MCF 10A (cell line): Measurements from ENCODE around the gene TCEA2. TPM values are rescaled to one million over a fixed set of nuclear protein-coding genes. Genes with fewer than 3 reads are reported as not detected.

Experiments used
- BruUV-seq: library from RNA; stranded (reverse); fragments of 400-500 nt; replicated peaks from 2 replicates; lab custom pipeline; 2021; lab: Mats Ljungman, UMichigan
- CTCF ChIA-PET: fragments of 300-600 bp; sonication (Branson Sonifier 250); formaldehyde crosslinking; extraction: SDS; loops from one replicate; lab custom pipeline; 2021; ENCODE audit warnings: antibody characterized with exemption, inconsistent platforms; lab: Yijun Ruan, JAX
- POLR2A ChIA-PET: fragments of 300-600, 350-650 bp; sonication (Branson Sonifier 250); formaldehyde crosslinking; extraction: SDS; loops from one replicate; lab custom pipeline; 2020; ENCODE audit warnings: antibody characterized with exemption, inconsistent platforms; lab: Yijun Ruan, JAX
- DNase-seq: peaks from one replicate; pipeline ENCODE4 v3.0.0-alpha.2; 2018; ENCODE audit not compliant: unreplicated experiment
- H3K27ac Mint-ChIP-seq: one replicate; pipeline ENCODE4 v1.8.0; 2022; ENCODE audit warnings: mild to moderate bottlenecking, low read depth, mixed read lengths; ENCODE audit not compliant: unreplicated experiment
- H3K27me3 Mint-ChIP-seq: one replicate; pipeline ENCODE4 v1.8.0; 2022; ENCODE audit warnings: mixed read lengths; ENCODE audit not compliant: insufficient read depth, unreplicated experiment
- H3K36me3 Mint-ChIP-seq: one replicate; pipeline ENCODE4 v1.8.0; 2022; ENCODE audit warnings: mild to moderate bottlenecking, moderate library complexity, mixed read lengths; ENCODE audit not compliant: insufficient read depth, unreplicated experiment
- H3K4me1 Mint-ChIP-seq: one replicate; pipeline ENCODE4 v1.8.0; 2022; ENCODE audit warnings: mixed read lengths; ENCODE audit not compliant: insufficient read depth, unreplicated experiment
- H3K4me3 Mint-ChIP-seq: one replicate; pipeline ENCODE4 v1.8.0; 2022; ENCODE audit warnings: mild to moderate bottlenecking, moderate library complexity, mixed read lengths; ENCODE audit not compliant: unreplicated experiment
- H3K9me3 Mint-ChIP-seq: one replicate; pipeline ENCODE4 v1.8.0; 2022; ENCODE audit warnings: mixed read lengths; ENCODE audit not compliant: unreplicated experiment
- CTCF ChIP-seq: fragments of 200-600 bp; IDR thresholded peaks from one replicate; pipeline ENCODE4 v1.8.0; 2022; ENCODE audit warnings: antibody characterized with exemption, mild to moderate bottlenecking; ENCODE audit not compliant: unreplicated experiment
- intact Hi-C: fragments of 100-400 bp; cut with micrococcal nuclease; formaldehyde crosslinking; loops from 2 replicates; pipeline ENCODE4 v1.14.1; 2022
- total RNA-seq: library from RNA; stranded (reverse); gene quantifications from 2 replicates; pipeline ENCODE4 v1.2.3, GENCODE V29; 2022

TCEA2 gene
- total RNA-seq, 1 experiment from 2014 or later = 30.8 TPM

GRCh38 chr20:64098471-64099013 lies 35.5 kb downstream of the TCEA2 start:
- no peak for TF ChIP-seq CTCF
- peaks cover 8% of the 10 kb centered on the region for H3K9me3 Mint-ChIP-seq
- DNase-seq = no peak
- no peaks in the 10 kb centered on the region for H3K36me3 Mint-ChIP-seq
- no peak overlapping the region for H3K27ac Mint-ChIP-seq
- BruUV-seq = no TSS peak
- intact Hi-C loops = no loop called here
- CTCF ChIA-PET = interaction anchor here (0.7 to 2.1 kb wide), 2 partner anchors 13 to 21 kb away, joined by 5 read pairs; no protein-coding TSS in a partner anchor
- no peaks in the 10 kb centered on the region for H3K4me1 Mint-ChIP-seq
- POLR2A ChIA-PET = no interaction called here
- H3K27me3 Mint-ChIP-seq = peaks cover 27% of the 10 kb centered on the region
- no peak overlapping the region for H3K4me3 Mint-ChIP-seq

GRCh38 chr20:64099086-64099786 lies 36.2 kb downstream of the TCEA2 start:
- DNase-seq = no peak
- no TSS peak for BruUV-seq
- H3K4me1 Mint-ChIP-seq = no peaks in the 10 kb centered on the region
- POLR2A ChIA-PET = no interaction called here
- H3K4me3 Mint-ChIP-seq = no peak overlapping the region
- no peak for TF ChIP-seq CTCF
- H3K27me3 Mint-ChIP-seq = peaks cover 34% of the 10 kb centered on the region
- CTCF ChIA-PET = interaction anchor here (0.7 to 2.1 kb wide), 3 partner anchors 14 to 22 kb away, joined by 3 to 5 read pairs (median 5); no protein-coding TSS in a partner anchor
- H3K9me3 Mint-ChIP-seq = peaks cover 8% of the 10 kb centered on the region
- intact Hi-C loops = no loop called here
- no peak overlapping the region for H3K27ac Mint-ChIP-seq
- no peaks in the 10 kb centered on the region for H3K36me3 Mint-ChIP-seq

- ChIA-PET POLR2A (no interaction called here), CTCF (interaction anchor here (0.7 to 2.1 kb wide), 3 partner anchors 15 to 69 kb away, joined by 3 to 5 read pairs (median 3); no protein-coding TSS in a partner anchor)
- Mint-ChIP-seq H3K27ac (no peak overlapping the region), H3K4me1 (no peaks in the 10 kb centered on the region), H3K27me3 (peaks cover 35% of the 10 kb centered on the region), H3K9me3 (peaks cover 8% of the 10 kb centered on the region), H3K4me3 (no peak overlapping the region), H3K36me3 (no peaks in the 10 kb centered on the region)
- TF ChIP-seq CTCF = no peak
- no TSS peak for BruUV-seq
- intact Hi-C loops = no loop called here
- DNase-seq = no peak
These were observed 37.0 kb downstream of the TCEA2 start for GRCh38 chr20:64099880-64100565.

- no peak for DNase-seq
- H3K36me3 Mint-ChIP-seq = no peaks in the 10 kb centered on the region
- ChIA-PET CTCF (interaction anchor here (0.6 to 2.1 kb wide), 5 partner anchors 15 to 69 kb away, joined by 3 to 6 read pairs (median 3); partner anchors contain the start of gene LKAAEAR1), POLR2A (no interaction called here)
- no TSS peak for BruUV-seq
- H3K4me1 Mint-ChIP-seq = no peaks in the 10 kb centered on the region
- H3K9me3 Mint-ChIP-seq = peaks cover 8% of the 10 kb centered on the region
- H3K27ac Mint-ChIP-seq = no peak overlapping the region
- TF ChIP-seq CTCF = no peak
- H3K4me3 Mint-ChIP-seq = no peak overlapping the region
- peaks cover 35% of the 10 kb centered on the region for H3K27me3 Mint-ChIP-seq
- intact Hi-C loops = no loop called here
These were observed 37.5 kb downstream of the TCEA2 start for GRCh38 chr20:64100566-64100888.
